AG10803 (cell line): Measurements from ENCODE around the gene DCAKD.

Experiments used
- DNase-seq: peaks from one replicate; pipeline ENCODE4 v3.0.0; 2010; ENCODE audit warnings: low read depth
- H3K4me3 ChIP-seq: 2 replicates; pipeline ENCODE4 v1.5.1; 2011; ENCODE audit warnings: mild to moderate bottlenecking, low read length, control low read depth
- CTCF ChIP-seq: conservative IDR thresholded peaks from 2 replicates; pipeline ENCODE4 v1.5.1; 2011; ENCODE audit warnings: mild to moderate bottlenecking, low read length, control low read depth, inconsistent platforms

Gene DCAKD

DNA sequence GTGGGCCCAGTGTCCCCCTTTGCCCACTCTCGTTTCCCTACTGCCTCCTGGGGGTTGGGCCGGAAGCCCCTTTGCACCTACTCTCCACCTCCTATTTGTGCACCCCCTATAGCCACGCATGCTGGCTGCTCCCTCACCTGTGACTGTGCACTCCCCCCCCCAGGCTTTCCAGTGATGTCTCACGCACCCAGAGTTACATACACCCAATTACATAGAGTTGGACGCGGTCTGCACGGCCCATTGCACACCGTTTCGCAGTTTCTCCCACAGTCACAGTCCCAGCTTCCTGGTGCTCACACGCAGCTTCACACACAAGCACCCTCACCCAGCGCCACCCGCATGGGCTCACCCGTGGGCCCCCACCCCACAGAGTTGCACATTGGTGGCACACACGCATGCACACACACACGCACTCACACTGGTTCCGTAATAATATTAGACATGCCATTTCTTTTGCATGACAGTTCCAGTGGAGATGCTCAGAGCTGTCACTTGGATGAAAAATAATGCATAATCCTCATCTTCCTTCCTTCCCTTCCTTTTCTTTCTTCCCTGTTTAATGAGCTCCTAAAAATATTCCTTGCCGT, 61.8 kb downstream of the DCAKD start:
- no peak for DNase-seq
- no peak overlapping the region for H3K4me3 ChIP-seq
- no peak for TF ChIP-seq CTCF

DNA sequence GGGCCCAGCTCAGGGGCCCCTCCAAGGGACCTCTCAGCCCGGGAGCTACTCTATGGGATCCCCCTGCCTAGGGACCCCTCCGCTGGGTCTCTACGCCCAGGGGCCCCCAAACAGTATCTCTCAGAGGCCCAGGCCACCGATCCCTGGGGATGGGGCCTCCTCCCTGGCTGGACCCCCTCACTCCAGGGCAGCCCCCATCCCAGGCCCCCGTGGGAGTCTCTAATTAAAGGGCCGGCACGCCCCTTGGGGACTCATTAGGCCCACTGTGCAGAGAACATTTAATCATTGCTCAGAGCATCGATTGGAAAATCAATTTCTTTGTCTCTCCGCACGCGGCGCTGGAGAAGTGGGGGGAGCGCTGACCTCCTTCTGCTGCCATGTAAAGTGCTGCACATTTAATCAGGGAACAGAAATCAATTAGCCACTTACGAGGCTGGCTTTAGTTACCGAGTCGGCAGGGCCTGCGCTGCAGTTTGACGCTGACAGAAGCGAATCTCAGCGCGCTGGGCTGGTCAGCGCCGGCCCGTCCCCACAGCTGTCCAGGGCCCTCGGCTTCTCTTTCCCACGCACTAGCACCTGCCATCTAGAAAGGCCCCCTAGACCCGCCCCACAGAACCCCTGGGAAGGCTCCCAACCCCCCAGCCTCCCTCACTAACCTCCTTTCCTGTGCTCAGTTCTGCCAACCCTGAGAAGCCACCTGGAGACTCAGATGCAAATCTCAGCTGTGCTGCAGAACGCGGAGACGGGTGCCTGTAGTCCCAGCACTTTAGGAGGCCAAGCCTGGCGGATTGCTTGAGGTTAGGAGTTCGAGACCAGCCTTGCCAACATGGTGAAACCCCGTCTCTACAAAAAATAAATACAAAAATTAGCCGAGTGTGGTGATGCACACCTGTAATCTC, 63.1 kb downstream of the DCAKD start:
- H3K4me3 ChIP-seq, result no peak overlapping the region
- DNase-seq, result no peak
- TF ChIP-seq CTCF, result no peak

GRCh38 chr17:44983563-44983962, 67.9 kb downstream of the DCAKD start:
- no peak for DNase-seq
- TF ChIP-seq CTCF, result no peak
- H3K4me3 ChIP-seq, result no peak overlapping the region

DNA sequence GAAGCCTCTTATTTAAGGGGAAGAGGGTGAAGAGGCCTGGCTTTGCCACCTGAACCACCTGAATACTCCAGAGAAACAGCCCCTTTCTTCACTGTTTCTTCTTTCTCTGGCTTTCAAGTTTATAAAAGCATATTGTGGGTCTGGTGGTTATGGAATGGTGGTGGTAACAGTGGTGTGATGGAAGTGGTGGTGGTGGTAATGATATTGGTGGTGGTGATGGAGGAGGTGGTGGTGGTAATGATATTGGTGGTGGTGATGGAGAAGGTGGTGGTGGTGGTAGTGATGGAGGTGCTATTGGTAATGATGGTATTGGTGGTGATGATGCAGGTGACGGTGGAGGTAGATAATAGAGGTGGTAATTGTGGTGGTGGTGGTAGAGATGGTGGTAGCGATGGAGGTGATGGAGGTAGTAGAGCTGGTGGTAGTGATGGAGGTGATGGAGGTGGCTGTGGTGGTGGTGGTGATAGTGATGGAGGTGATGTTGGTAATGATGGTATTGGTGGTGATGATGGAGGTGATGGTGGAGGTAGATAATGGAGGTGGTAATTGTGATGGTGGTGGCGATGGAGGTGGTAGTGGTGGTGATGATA, 69.2 kb downstream of the DCAKD start:
- no peak for DNase-seq
- no peak for TF ChIP-seq CTCF
- H3K4me3 ChIP-seq, result no peak overlapping the region

DNA sequence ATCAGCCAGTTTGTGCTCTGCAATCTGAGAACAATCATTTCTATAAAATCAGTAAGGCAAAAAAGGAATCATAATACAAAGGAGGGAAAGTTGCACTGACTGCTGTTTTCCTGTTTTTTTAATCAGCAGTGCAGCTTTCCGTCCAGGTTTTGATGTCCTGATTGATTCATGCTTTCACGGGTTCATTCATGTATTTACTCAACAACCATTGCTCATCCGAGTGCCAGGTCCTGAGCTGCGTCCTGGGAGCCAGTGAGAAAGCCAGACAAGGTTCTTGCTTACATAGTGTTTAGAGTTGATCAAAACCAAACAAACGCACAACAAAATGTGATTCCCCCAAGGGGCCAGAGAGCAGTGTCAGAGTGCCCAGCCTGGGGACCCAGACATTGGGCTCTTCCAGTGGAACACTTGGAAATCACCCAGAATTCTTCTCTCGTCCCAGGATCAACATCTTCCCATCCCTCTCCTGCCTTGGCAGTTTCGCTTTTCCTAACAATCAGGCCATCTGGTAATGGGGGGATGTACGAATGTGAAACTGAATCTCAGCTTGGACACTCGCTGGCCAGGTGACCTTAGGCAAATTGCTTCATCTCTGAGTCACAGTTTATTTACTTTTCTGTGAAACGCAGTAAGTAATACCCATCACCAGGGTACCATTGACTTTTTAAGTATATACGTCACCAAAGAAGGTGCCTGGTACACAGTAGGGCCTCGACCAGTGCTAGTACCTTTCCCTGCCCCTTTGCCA, 70.0 kb downstream of the DCAKD start:
- TF ChIP-seq CTCF, result no peak
- DNase-seq, result peak; percentile 13
- no peak overlapping the region for H3K4me3 ChIP-seq

- no peak overlapping the region for H3K4me3 ChIP-seq
- DNase-seq, result no peak
- no peak for TF ChIP-seq CTCF
These were observed 71.9 kb downstream of the DCAKD start for GRCh38 chr17:44979426-44979995.
